OCI-LY1 (cell line): ENCODE data around the gene EVPL.

Experiments used
- H2AFZ ChIP-seq: fragments of 200-600 bp; sonication (generic), shearing (Covaris generic); 2 replicates; pipeline ENCODE4 v1.6.0; 2014; ENCODE audit warnings: antibody characterized with exemption, mild to moderate bottlenecking, low read length
- H3F3A ChIP-seq: fragments of 200-600 bp; sonication (generic), shearing (Covaris generic); 2 replicates; pipeline ENCODE4 v1.6.0; 2014; ENCODE audit warnings: mild to moderate bottlenecking, antibody characterized with exemption, low read length, moderate library complexity; ENCODE audit not compliant: insufficient read depth
- H3K27ac ChIP-seq: fragments of 200-600 bp; sonication (generic); 2 replicates; pipeline ENCODE4 v1.5.1; 2014; ENCODE audit warnings: low read length, mixed run types, mild to moderate bottlenecking, low read depth; ENCODE audit not compliant: poor library complexity, severe bottlenecking
- H3K27me3 ChIP-seq: fragments of 200-600 bp; sonication (generic); 2 replicates; pipeline ENCODE4 v1.6.0; 2014; ENCODE audit warnings: antibody characterized with exemption, mild to moderate bottlenecking, low read length, moderate library complexity; ENCODE audit not compliant: insufficient read depth
- H3K36me3 ChIP-seq: fragments of 200-600 bp; sonication (generic); 2 replicates; pipeline ENCODE4 v1.6.1; 2014; ENCODE audit warnings: mild to moderate bottlenecking, antibody characterized with exemption, low read length, moderate library complexity, mixed read lengths; ENCODE audit not compliant: insufficient read depth
- H3K4me1 ChIP-seq: fragments of 200-600 bp; sonication (generic); 2 replicates; pipeline ENCODE4 v1.5.1; 2014; ENCODE audit warnings: mild to moderate bottlenecking, low read length, moderate library complexity; ENCODE audit not compliant: insufficient read depth, severe bottlenecking
- H3K4me2 ChIP-seq: fragments of 200-600 bp; sonication (generic), shearing (Covaris generic); 2 replicates; pipeline ENCODE4 v1.6.1; 2014; ENCODE audit warnings: low read length
- H3K4me3 ChIP-seq: fragments of 200-600 bp; sonication (generic); 2 replicates; pipeline ENCODE4 v1.5.1; 2014; ENCODE audit warnings: low read length, low read depth, mild to moderate bottlenecking, mixed read lengths; ENCODE audit not compliant: poor library complexity, severe bottlenecking
- H3K79me2 ChIP-seq: fragments of 200-600 bp; shearing (Covaris generic); 2 replicates; pipeline ENCODE4 v1.6.1; 2016; ENCODE audit warnings: mixed run types, low read length, mixed read lengths; ENCODE audit not compliant: insufficient read depth
- H3K9ac ChIP-seq: fragments of 200-600 bp; sonication (generic), shearing (Covaris generic); 2 replicates; pipeline ENCODE4 v1.6.1; 2014; ENCODE audit warnings: mild to moderate bottlenecking, low read length, mixed read lengths
- H3K9me2 ChIP-seq: fragments of 200-600 bp; sonication (generic), shearing (Covaris generic); 2 replicates; pipeline ENCODE4 v1.6.1; 2014; ENCODE audit warnings: low read depth, mild to moderate bottlenecking, low read length, mixed read lengths
- H3K9me3 ChIP-seq: fragments of 200-600 bp; shearing (Covaris generic); 2 replicates; pipeline ENCODE4 v1.6.1; 2014; ENCODE audit warnings: low read length, mixed read lengths
- H4K20me1 ChIP-seq: fragments of 200-600 bp; sonication (generic), shearing (Covaris generic); 2 replicates; pipeline ENCODE4 v1.6.0; 2016; ENCODE audit warnings: mild to moderate bottlenecking, low read length; ENCODE audit not compliant: insufficient read depth
- EZH2 ChIP-seq: fragments of 200-600 bp; sonication (generic), shearing (Covaris generic); IDR thresholded peaks from 2 replicates; pipeline ENCODE4 v1.8.0; 2017; ENCODE audit warnings: borderline replicate concordance, mixed run types, mild to moderate bottlenecking, antibody characterized with exemption, low read length, moderate library complexity, mixed read lengths
- TF ChIP-seq, protein P1 (sequence below): fragments of 200-600 bp; sonication (generic), shearing (Covaris generic); IDR thresholded peaks from 2 replicates; pipeline ENCODE4 v1.5.1; 2017; ENCODE audit warnings: mild to moderate bottlenecking, antibody characterized with exemption, low read length, moderate library complexity, mixed read lengths

Gene EVPL

DNA sequence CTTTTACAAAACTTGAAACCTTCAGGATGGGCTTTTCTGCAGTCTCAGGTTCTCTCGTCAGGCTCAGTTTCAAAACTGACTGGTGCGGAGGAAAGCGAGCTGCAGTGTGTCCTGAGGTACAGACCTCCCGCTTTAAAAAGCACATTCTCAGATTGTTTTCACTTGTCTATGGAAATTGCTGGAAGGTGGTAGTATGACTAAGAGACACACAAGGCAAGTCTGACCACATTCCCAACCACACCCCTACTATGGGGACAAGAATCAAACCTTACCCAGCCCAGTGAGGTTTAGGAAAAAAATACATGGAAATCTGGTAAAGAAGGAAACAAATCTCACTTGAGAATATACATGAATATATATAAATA, 27.0 kb upstream of the EVPL start:
- no peak overlapping the region for H3K4me3 ChIP-seq
- no peaks in the 10 kb centered on the region for H4K20me1 ChIP-seq
- H3K27me3 ChIP-seq, result no peaks in the 10 kb centered on the region
- no peaks in the 10 kb centered on the region for H3K9me2 ChIP-seq
- H3K27ac ChIP-seq, result no peak overlapping the region
- no peak overlapping the region for H3K9ac ChIP-seq
- no peaks in the 10 kb centered on the region for H3K9me3 ChIP-seq
- TF ChIP-seq EZH2, result no peak
- TF ChIP-seq, protein P1, sequence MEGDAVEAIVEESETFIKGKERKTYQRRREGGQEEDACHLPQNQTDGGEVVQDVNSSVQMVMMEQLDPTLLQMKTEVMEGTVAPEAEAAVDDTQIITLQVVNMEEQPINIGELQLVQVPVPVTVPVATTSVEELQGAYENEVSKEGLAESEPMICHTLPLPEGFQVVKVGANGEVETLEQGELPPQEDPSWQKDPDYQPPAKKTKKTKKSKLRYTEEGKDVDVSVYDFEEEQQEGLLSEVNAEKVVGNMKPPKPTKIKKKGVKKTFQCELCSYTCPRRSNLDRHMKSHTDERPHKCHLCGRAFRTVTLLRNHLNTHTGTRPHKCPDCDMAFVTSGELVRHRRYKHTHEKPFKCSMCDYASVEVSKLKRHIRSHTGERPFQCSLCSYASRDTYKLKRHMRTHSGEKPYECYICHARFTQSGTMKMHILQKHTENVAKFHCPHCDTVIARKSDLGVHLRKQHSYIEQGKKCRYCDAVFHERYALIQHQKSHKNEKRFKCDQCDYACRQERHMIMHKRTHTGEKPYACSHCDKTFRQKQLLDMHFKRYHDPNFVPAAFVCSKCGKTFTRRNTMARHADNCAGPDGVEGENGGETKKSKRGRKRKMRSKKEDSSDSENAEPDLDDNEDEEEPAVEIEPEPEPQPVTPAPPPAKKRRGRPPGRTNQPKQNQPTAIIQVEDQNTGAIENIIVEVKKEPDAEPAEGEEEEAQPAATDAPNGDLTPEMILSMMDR, result no peak
- no peak overlapping the region for H3K4me2 ChIP-seq
- H3F3A ChIP-seq, result no peaks in the 10 kb centered on the region
- peaks cover 77% of the 10 kb centered on the region for H3K36me3 ChIP-seq
- H3K79me2 ChIP-seq, result no peaks in the 10 kb centered on the region
- no peaks in the 10 kb centered on the region for H3K4me1 ChIP-seq
- H2AFZ ChIP-seq, result no peak overlapping the region

DNA sequence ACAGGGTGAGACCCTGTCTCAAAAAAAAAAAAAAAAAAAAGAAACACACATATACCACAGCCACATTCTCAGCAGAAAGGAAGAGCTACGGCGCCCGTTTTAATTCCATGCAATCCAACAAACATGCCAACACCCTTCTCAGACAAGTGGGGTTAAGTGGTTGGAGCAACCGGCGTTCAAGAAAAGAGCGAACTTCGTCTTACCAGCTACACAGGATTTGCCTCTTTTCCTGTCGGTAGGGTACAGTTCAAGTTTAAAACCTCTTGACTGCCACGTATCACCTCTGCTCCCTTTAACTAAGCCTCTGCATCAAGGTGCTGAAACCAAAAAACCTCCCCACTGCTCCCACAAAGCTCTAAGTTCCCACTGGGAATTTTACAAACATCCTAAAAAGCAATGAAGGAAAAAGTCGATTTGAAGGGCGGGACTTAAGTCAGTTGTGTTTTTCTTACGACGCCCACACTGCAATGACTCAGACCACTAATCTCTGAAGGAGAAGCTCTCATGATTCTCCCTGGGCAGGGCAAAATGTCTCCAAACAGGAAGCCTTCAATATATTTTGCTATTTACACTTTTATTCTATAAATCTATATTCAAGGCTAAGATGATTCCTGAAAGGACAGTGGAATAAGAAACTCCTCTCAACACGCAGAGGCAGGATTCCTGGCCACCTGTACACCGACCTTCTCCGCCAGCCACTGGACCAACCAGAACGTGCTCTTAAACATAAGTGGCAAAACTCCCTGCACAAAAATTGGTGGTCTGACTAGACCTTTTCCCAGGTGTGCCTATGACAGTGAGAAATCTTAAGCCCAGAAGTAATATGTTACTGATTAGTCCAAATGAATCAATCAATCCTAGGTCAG, 26.4 kb upstream of the EVPL start:
- no peaks in the 10 kb centered on the region for H3K9me3 ChIP-seq
- H3K36me3 ChIP-seq, result peaks cover 77% of the 10 kb centered on the region
- no peak overlapping the region for H3K4me3 ChIP-seq
- TF ChIP-seq EZH2, result no peak
- TF ChIP-seq, protein P1, result no peak
- no peak overlapping the region for H3K4me2 ChIP-seq
- no peak overlapping the region for H3K27ac ChIP-seq
- no peaks in the 10 kb centered on the region for H3F3A ChIP-seq
- no peaks in the 10 kb centered on the region for H3K9me2 ChIP-seq
- no peaks in the 10 kb centered on the region for H3K79me2 ChIP-seq
- no peaks in the 10 kb centered on the region for H4K20me1 ChIP-seq
- H3K27me3 ChIP-seq, result no peaks in the 10 kb centered on the region
- H2AFZ ChIP-seq, result no peak overlapping the region
- no peaks in the 10 kb centered on the region for H3K4me1 ChIP-seq
- H3K9ac ChIP-seq, result no peak overlapping the region

DNA sequence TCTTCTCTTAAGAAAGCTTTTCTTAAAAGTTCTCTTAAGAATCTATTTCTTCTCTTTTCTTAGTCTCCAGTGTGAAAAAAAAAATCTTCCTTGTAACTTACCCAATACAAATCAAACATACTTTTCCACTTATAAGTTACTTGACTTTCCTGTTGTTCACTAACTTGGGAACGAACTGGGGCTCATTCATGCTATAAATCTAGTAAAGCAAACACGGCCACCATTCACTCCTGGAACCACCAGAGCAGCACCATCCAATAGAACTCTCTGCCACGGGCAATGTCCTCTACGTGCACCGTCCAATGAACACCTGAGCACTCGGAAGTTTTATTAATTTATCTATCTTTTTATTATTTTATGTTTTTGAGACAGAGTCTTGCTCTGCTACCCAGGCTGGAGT, 24.5 kb upstream of the EVPL start:
- H3K9me3 ChIP-seq, result no peaks in the 10 kb centered on the region
- H4K20me1 ChIP-seq, result no peaks in the 10 kb centered on the region
- peaks cover 74% of the 10 kb centered on the region for H3K36me3 ChIP-seq
- H3K27ac ChIP-seq, result no peak overlapping the region
- H3K4me3 ChIP-seq, result no peak overlapping the region
- no peaks in the 10 kb centered on the region for H3K27me3 ChIP-seq
- no peak for TF ChIP-seq EZH2
- TF ChIP-seq, protein P1, result no peak
- H3F3A ChIP-seq, result no peaks in the 10 kb centered on the region
- no peak overlapping the region for H3K9ac ChIP-seq
- peaks cover 6% of the 10 kb centered on the region for H3K4me1 ChIP-seq
- H2AFZ ChIP-seq, result no peak overlapping the region
- H3K9me2 ChIP-seq, result no peaks in the 10 kb centered on the region
- no peaks in the 10 kb centered on the region for H3K79me2 ChIP-seq
- no peak overlapping the region for H3K4me2 ChIP-seq
